Epithelial cell of esophagus (primary cell): ENCODE measurements around the gene GFI1B.

Experiments
- DNase-seq: peaks from one replicate; pipeline ENCODE4 v3.0.0; 2010; ENCODE audit warnings: low read depth
- H3K4me3 ChIP-seq: 2 replicates; pipeline ENCODE4 v1.5.1; 2011; ENCODE audit warnings: mild to moderate bottlenecking, low read length, control low read depth
- TF ChIP-seq, protein P1 (sequence below): IDR thresholded peaks from 2 replicates; pipeline ENCODE4 v1.5.1; 2011; ENCODE audit warnings: low read depth, mild to moderate bottlenecking, low read length, control low read depth, inconsistent platforms; ENCODE audit not compliant: insufficient read depth; ENCODE audit errors: missing control alignments

GFI1B gene

DNA sequence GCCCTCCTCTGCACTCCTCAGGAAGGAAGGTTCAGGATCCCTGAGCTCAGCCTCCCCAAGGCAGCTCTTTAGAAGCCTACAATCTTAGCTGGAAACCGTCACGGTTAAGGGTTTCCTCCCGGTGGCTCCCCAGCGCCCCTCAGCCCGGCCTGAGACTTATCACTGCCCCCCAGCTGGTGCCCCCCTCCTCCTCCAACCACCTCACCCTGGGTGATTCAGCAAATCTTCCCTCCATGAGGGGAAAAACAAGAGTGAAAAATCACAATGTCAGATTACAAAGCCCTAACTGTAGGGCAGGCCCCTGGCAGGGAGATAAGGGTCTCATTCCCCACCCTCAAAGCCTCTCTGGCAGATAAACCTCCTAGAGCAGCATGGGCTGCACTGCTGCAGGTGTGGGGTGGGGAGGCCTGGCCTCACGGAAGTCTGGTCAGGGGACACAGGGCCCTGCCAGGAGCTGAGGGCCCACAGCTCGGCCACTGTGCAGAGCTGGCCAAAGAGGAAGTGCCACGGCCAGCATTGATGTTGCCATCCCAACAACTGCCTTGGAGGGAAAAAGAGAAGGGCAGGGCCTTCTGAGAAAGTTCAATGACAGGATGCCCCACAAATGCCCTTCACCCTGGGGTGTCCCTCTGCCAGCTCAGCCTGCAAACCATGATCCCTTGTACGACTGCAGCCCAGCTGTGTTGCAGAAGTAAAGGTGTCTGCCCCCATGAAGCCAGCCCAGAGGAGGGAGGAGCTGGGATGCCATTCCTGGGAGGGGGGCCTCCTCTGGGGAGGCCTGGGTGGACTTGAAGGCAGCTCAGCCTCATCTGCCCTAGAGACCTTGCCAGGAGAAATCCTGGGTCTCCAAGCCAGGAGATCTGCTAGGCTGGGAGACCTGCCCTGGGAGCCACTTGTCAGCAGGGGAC lies 25.9 kb downstream of the GFI1B start:
- TF ChIP-seq, protein P1, sequence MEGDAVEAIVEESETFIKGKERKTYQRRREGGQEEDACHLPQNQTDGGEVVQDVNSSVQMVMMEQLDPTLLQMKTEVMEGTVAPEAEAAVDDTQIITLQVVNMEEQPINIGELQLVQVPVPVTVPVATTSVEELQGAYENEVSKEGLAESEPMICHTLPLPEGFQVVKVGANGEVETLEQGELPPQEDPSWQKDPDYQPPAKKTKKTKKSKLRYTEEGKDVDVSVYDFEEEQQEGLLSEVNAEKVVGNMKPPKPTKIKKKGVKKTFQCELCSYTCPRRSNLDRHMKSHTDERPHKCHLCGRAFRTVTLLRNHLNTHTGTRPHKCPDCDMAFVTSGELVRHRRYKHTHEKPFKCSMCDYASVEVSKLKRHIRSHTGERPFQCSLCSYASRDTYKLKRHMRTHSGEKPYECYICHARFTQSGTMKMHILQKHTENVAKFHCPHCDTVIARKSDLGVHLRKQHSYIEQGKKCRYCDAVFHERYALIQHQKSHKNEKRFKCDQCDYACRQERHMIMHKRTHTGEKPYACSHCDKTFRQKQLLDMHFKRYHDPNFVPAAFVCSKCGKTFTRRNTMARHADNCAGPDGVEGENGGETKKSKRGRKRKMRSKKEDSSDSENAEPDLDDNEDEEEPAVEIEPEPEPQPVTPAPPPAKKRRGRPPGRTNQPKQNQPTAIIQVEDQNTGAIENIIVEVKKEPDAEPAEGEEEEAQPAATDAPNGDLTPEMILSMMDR = no peak
- no peak for DNase-seq
- no peak overlapping the region for H3K4me3 ChIP-seq

DNA sequence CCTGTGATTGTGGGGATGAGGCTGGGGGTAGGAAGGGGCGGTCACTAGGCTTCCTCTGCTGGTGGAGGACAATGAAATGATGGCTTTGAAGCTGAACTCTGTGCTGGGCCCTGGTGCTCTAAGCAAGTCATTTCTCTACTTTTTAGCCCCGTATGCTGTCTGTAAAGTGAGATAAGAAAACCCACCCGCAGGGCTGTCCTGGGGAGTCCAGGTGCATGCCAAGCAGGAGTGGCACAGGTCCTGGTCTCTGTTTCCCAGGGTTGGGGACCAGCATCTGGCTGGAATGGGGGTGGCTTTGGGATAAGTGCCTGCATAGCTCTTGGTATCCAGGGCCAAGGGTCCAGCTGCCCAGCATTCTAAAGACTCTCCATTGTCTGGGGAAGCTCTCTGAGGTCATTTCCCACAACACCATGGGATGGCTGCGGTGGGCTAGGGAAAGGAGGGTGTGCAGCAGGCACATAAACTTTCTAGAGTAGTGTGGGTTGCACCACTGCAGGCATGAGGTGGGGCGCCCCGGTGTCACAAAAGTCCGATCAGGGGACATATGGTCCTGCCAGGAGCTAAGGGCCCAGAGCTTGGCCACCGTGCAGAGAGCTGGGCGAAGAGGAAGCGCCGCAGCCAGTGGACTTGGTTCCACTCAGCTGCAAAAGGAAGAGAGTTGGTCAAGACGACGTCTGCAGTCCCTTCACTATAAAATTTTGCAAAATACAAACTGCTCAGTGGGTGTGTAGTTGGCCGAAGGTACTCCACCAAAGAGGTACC lies 26.7 kb downstream of the GFI1B start:
- no peak for DNase-seq
- TF ChIP-seq, protein P1 = no peak
- H3K4me3 ChIP-seq = no peak overlapping the region

DNA sequence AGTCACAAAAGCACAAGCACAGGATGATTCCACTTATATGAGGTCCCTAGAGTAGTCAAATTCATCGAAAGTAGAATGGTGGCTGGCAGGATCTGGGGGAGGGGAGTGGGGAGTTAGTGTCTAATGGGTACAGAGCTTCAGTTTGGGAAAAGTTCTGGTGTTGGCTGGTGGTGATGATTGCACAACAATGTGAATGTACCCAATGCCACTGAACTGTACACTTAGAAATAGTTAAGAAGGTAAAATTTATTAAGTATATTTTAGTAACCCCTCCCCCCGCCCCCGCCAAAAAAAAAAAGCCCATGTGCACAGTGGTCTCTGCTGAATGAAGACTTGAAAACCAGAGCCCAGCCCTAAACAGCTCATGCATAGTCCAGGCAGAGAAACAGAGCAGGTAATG lies 27.5 kb downstream of the GFI1B start:
- H3K4me3 ChIP-seq = no peak overlapping the region
- TF ChIP-seq, protein P1 = no peak
- no peak for DNase-seq

DNA sequence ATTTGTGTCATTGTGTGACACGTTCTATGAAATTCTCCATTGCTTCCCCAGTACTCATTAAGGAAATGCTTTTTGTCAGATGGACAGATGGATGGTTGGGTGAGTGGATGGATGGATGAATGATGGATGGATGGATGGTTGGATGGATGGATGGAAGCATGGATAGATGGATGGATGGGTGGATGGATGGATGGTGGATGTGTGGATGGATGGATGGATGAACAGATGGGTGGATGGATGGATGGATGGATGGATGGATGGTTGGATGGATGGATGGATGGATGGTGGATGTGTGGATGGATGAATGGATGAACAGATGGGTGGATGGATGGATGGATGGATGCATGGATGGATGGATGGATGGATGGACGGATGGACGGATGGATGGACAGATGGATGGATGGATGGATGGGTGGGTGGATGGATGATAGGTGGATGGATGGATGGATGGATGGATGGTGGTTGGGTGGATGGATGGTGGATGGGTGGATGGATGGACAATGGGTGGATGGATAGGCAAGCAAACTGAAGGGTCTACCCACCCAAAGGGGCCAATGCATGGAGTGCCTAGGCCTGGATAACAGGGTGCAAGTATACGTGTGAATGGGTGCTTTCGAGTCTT lies 28.3 kb downstream of the GFI1B start:
- DNase-seq = no peak
- no peak overlapping the region for H3K4me3 ChIP-seq
- TF ChIP-seq, protein P1 = no peak

DNA sequence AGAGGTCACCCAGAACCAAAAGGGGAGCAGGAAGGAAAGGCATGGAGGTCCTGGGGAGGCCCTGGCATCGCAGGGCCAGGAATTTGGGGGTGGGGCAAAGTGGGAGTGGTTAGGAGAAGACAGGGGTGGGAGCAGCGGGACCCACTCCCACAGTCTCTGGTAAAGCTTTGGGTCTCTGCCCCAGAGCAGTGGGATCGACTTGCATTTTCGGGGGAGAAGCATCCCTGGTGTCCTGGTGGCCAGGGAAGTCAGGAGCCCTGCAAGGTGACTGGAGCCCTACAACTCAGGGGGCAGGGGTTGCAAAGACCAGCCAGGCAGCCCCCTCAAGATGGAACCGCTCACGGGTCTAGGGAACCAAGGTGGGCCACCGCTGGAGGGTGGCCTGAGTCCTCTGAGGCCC lies 29.9 kb downstream of the GFI1B start:
- TF ChIP-seq, protein P1 = no peak
- no peak overlapping the region for H3K4me3 ChIP-seq
- no peak for DNase-seq

DNA sequence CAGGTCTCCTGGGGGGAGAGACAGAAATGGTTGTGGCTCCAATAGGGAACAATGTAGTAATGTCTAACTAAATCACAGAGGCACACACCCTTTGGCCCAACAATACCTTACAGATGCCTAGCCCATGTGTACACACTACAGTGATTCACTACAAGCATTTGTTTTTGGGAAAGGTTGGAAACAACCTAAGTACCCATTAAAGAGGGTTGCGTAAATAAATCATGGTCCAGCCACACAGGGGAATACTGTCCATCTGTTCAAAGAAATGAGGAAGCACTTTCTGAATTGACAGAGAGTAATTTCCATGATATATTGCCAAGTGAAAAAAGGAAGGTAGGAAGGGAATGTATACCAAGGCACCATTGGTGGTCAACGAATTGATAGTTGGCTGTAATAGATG lies 30.3 kb downstream of the GFI1B start:
- peak; percentile 60 for DNase-seq
- no peak overlapping the region for H3K4me3 ChIP-seq
- TF ChIP-seq, protein P1 = no peak
